ENCODE measurements around the gene FOXN3. TPM values are rescaled to one million over a fixed set of nuclear protein-coding genes. Genes with fewer than 3 reads are reported as not detected.

Gene FOXN3
- total RNA-seq, 1 donor from 2014 or later = 34.5 TPM

GRCh38 chr14:89144642-89145041 is 272.4 kb downstream of the FOXN3 start:
- DNase-seq (ENCODE audit: low read depth) = no peak
- no peak overlapping the region for H3K4me3 ChIP-seq (ENCODE audit: low read depth, low read length)
- no peaks in the 10 kb centered on the region for H3K36me3 ChIP-seq (ENCODE audit: control insufficient read depth, insufficient read depth, low read length)
- H3K27me3 ChIP-seq (ENCODE audit: control insufficient read depth, insufficient read depth, low read length) = peaks cover 2% of the 10 kb centered on the region
- TF ChIP-seq, protein P1, sequence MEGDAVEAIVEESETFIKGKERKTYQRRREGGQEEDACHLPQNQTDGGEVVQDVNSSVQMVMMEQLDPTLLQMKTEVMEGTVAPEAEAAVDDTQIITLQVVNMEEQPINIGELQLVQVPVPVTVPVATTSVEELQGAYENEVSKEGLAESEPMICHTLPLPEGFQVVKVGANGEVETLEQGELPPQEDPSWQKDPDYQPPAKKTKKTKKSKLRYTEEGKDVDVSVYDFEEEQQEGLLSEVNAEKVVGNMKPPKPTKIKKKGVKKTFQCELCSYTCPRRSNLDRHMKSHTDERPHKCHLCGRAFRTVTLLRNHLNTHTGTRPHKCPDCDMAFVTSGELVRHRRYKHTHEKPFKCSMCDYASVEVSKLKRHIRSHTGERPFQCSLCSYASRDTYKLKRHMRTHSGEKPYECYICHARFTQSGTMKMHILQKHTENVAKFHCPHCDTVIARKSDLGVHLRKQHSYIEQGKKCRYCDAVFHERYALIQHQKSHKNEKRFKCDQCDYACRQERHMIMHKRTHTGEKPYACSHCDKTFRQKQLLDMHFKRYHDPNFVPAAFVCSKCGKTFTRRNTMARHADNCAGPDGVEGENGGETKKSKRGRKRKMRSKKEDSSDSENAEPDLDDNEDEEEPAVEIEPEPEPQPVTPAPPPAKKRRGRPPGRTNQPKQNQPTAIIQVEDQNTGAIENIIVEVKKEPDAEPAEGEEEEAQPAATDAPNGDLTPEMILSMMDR (IDR thresholded peaks at IDR 0.05; ENCODE audit: insufficient read depth, low read length, poor library complexity, severe bottlenecking) = no peak

DNA sequence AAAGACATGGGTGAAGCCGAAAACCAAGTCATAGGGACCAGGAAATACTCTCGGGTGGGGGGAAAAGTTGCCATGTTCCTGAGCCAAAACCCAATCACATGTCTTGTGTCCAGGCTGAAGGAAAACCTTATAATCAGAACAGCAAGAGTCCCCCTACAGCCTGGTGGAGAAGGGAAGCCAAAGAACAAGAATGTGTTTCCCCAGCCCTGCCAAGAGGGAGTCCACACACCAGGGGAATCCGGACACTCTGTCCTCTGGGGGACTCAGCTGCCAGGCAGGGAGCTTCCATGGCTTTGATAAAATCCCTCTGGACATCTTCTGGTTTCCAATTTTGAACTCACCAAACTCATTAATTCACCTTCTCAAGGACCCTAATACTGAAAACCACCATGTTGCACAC is 273.0 kb downstream of the FOXN3 start:
- H3K27me3 ChIP-seq (ENCODE audit: control insufficient read depth, insufficient read depth, low read length) = peaks cover 2% of the 10 kb centered on the region
- TF ChIP-seq, protein P1 (IDR thresholded peaks at IDR 0.05; ENCODE audit: insufficient read depth, low read length, poor library complexity, severe bottlenecking) = no peak
- DNase-seq (ENCODE audit: low read depth) = no peak
- no peaks in the 10 kb centered on the region for H3K36me3 ChIP-seq (ENCODE audit: control insufficient read depth, insufficient read depth, low read length)
- no peak overlapping the region for H3K4me3 ChIP-seq (ENCODE audit: low read depth, low read length)

GRCh38 chr14:89143595-89143994 is 273.4 kb downstream of the FOXN3 start:
- DNase-seq (ENCODE audit: low read depth) = no peak
- Histone ChIP-seq H3K36me3 (ENCODE audit: control insufficient read depth, insufficient read depth, low read length) (no peaks in the 10 kb centered on the region), H3K27me3 (ENCODE audit: control insufficient read depth, insufficient read depth, low read length) (peaks cover 2% of the 10 kb centered on the region), H3K4me3 (ENCODE audit: low read depth, low read length) (no peak overlapping the region)
- TF ChIP-seq, protein P1 (IDR thresholded peaks at IDR 0.05; ENCODE audit: insufficient read depth, low read length, poor library complexity, severe bottlenecking) = no peak

DNA sequence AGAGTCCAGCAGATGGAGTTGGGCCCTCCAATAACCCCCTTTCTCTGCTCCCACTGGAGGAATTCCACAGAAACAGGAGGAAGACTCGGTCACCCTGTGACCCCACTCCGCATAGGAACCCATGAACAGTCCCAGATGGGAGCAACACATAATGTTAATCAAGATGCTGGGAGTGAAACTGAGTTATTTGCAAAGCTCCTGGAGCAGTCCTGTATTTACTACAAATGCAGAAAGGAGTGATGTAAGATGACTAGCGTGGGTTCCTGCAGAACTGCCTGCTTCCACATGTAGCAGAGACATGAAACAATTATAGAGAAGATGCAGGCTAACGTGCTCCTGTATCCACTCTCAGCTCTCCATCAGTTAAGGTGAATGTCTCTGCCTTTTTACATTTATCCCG is 274.7 kb downstream of the FOXN3 start:
- DNase-seq (ENCODE audit: low read depth) = no peak
- Histone ChIP-seq H3K36me3 (ENCODE audit: control insufficient read depth, insufficient read depth, low read length) (no peaks in the 10 kb centered on the region), H3K27me3 (ENCODE audit: control insufficient read depth, insufficient read depth, low read length) (peaks cover 2% of the 10 kb centered on the region), H3K4me3 (ENCODE audit: low read depth, low read length) (no peak overlapping the region)
- TF ChIP-seq, protein P1 (IDR thresholded peaks at IDR 0.05; ENCODE audit: insufficient read depth, low read length, poor library complexity, severe bottlenecking) = no peak

- H3K36me3 ChIP-seq (ENCODE audit: control insufficient read depth, insufficient read depth, low read length) = no peaks in the 10 kb centered on the region
- no peak for DNase-seq (ENCODE audit: low read depth)
- H3K4me3 ChIP-seq (ENCODE audit: low read depth, low read length) = no peak overlapping the region
- H3K27me3 ChIP-seq (ENCODE audit: control insufficient read depth, insufficient read depth, low read length) = peaks cover 2% of the 10 kb centered on the region
- TF ChIP-seq, protein P1 (IDR thresholded peaks at IDR 0.05; ENCODE audit: insufficient read depth, low read length, poor library complexity, severe bottlenecking) = no peak
These were observed 275.2 kb downstream of the FOXN3 start for GRCh38 chr14:89141862-89142261.

DNA sequence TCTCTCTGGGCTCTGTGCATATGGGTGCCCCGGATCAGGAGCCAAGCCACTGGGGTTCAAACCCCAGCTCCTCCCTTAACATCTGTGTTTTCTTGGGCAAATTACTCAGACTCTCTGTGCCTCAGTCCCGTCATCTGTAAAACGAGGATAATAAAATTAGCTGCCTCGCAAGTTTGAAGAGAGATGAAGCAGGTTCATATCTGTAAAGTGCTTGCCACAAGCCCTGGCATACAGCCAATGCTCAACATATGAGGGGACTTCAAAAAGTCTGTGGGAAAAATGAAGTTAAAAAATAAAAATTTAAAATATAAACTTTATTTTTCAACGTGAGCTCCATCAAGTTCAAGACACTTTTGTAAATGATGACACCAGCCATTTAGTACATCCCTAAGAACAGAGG is 276.7 kb downstream of the FOXN3 start:
- no peak for DNase-seq (ENCODE audit: low read depth)
- Histone ChIP-seq H3K27me3 (ENCODE audit: control insufficient read depth, insufficient read depth, low read length) (peaks cover 2% of the 10 kb centered on the region), H3K4me3 (ENCODE audit: low read depth, low read length) (no peak overlapping the region), H3K36me3 (ENCODE audit: control insufficient read depth, insufficient read depth, low read length) (no peaks in the 10 kb centered on the region)
- TF ChIP-seq, protein P1 (IDR thresholded peaks at IDR 0.05; ENCODE audit: insufficient read depth, low read length, poor library complexity, severe bottlenecking) = no peak

Data from kidney epithelial cell (primary cell).